ENCODE results near the gene PRAMEF4. TPM values are rescaled to one million over a fixed set of nuclear protein-coding genes. Genes with fewer than 3 reads are reported as not detected.
"Not testable (repeated sequence)": the region's sequence is repeated elsewhere in the genome, so short reads cannot be mapped to it uniquely, and the experiment has no call there.

PRAMEF4 gene
- not detected in 2 replicates for total RNA-seq (2014; rRNA removed; shearing (Covaris generic); ENCODE audit: low replicate concordance)

- H3K27me3 ChIP-seq, H3K9me3 ChIP-seq, DNase-seq, H3K4me3 ChIP-seq, H3K36me3 ChIP-seq: not testable (repeated sequence)
These were observed at the start of gene PRAMEF4 for GRCh38 chr1:12886101-12886500. Gene PRAMEF4, minus strand, starts transcription at chr1:12886201. Its CDS starts 2,807 bp downstream, at chr1:12883394.

- H3K4me3 ChIP-seq, DNase-seq, H3K9me3 ChIP-seq, H3K36me3 ChIP-seq, H3K27me3 ChIP-seq: not testable (repeated sequence)
These were observed 38.4 kb upstream of the PRAMEF4 start for GRCh38 chr1:12924368-12924767.

GRCh38 chr1:12921749-12922148, 35.7 kb upstream of the PRAMEF4 start:
- H3K27me3 ChIP-seq, H3K4me3 ChIP-seq, H3K36me3 ChIP-seq, H3K9me3 ChIP-seq, DNase-seq: not testable (repeated sequence)

GRCh38 chr1:12916310-12916709, 30.3 kb upstream of the PRAMEF4 start, which contains the start of gene PRAMEF7:
Gene PRAMEF7, plus strand, starts transcription at chr1:12916610. Its CDS starts 1,083 bp downstream, at chr1:12917693.
- H3K4me3 ChIP-seq, H3K27me3 ChIP-seq, H3K9me3 ChIP-seq, DNase-seq, H3K36me3 ChIP-seq: not testable (repeated sequence)

GRCh38 chr1:12903793-12904572, 18.0 kb upstream of the PRAMEF4 start:
- not testable (repeated sequence) for H3K4me3 ChIP-seq, DNase-seq

GRCh38 chr1:12899186-12899585, 13.2 kb upstream of the PRAMEF4 start:
- H3K4me3 ChIP-seq, H3K27me3 ChIP-seq, H3K9me3 ChIP-seq, H3K36me3 ChIP-seq, DNase-seq: not testable (repeated sequence)

More at GRCh38 chr1:12903793-12904572, 18.0 kb upstream of the PRAMEF4 start:
- not testable (repeated sequence) for H3K9me3 ChIP-seq, H3K27me3 ChIP-seq, H3K36me3 ChIP-seq

GRCh38 chr1:12898170-12898569, 12.2 kb upstream of the PRAMEF4 start, which contains the start of gene PRAMEF10:
Gene PRAMEF10, minus strand, starts transcription at chr1:12898270. Its CDS starts 2,423 bp downstream, at chr1:12895847.
- not testable (repeated sequence) for H3K9me3 ChIP-seq, DNase-seq, H3K27me3 ChIP-seq, H3K36me3 ChIP-seq, H3K4me3 ChIP-seq

- H3K27me3 ChIP-seq, DNase-seq, H3K9me3 ChIP-seq, H3K36me3 ChIP-seq, H3K4me3 ChIP-seq: not testable (repeated sequence)
These were observed 7.5 kb downstream of the PRAMEF4 start for GRCh38 chr1:12878453-12878852.

- H3K4me3 ChIP-seq, H3K27me3 ChIP-seq, DNase-seq, H3K9me3 ChIP-seq, H3K36me3 ChIP-seq: not testable (repeated sequence)
These were observed 22.7 kb downstream of the PRAMEF4 start for GRCh38 chr1:12863131-12863880.

GRCh38 chr1:12856786-12857185, 29.2 kb downstream of the PRAMEF4 start, which contains the start of gene PRAMEF2:
Gene PRAMEF2, plus strand, starts transcription at chr1:12857086. Its CDS starts 1,924 bp downstream, at chr1:12859010.
- DNase-seq, H3K36me3 ChIP-seq, H3K4me3 ChIP-seq, H3K9me3 ChIP-seq, H3K27me3 ChIP-seq: not testable (repeated sequence)

GRCh38 chr1:12851779-12852178, 34.2 kb downstream of the PRAMEF4 start:
- H3K9me3 ChIP-seq = no peaks in the 10 kb centered on the region
- H3K27me3 ChIP-seq = no peaks in the 10 kb centered on the region
- H3K36me3 ChIP-seq = no peaks in the 10 kb centered on the region
- H3K4me3 ChIP-seq = no peak overlapping the region
- peak; percentile 50 for DNase-seq

- H3K4me3 ChIP-seq, H3K36me3 ChIP-seq, DNase-seq, H3K27me3 ChIP-seq, H3K9me3 ChIP-seq: not testable (repeated sequence)
These were observed 37.4 kb downstream of the PRAMEF4 start, which contains the start of gene HNRNPCL1 for GRCh38 chr1:12848620-12849019. Gene HNRNPCL1, minus strand, starts transcription at chr1:12848720. Its CDS starts 431 bp downstream, at chr1:12848289.

GRCh38 chr1:12833251-12833650, 52.8 kb downstream of the PRAMEF4 start:
- not testable (repeated sequence) for H3K9me3 ChIP-seq, H3K36me3 ChIP-seq, H3K27me3 ChIP-seq, DNase-seq, H3K4me3 ChIP-seq

GRCh38 chr1:12831310-12831709, 54.7 kb downstream of the PRAMEF4 start, which contains the start of gene PRAMEF11:
Gene PRAMEF11, minus strand, starts transcription at chr1:12831410. Its CDS starts 2,621 bp downstream, at chr1:12828789.
- not testable (repeated sequence) for DNase-seq, H3K9me3 ChIP-seq, H3K27me3 ChIP-seq, H3K4me3 ChIP-seq, H3K36me3 ChIP-seq
